Calu3 (cell line): Measurements from ENCODE around the gene RAP2A. TPM values are rescaled to one million over a fixed set of nuclear protein-coding genes. Genes with fewer than 3 reads are reported as not detected.

Experiments
- BruUV-seq: library from RNA; stranded (reverse); fragments of 400-500 nt; replicated peaks from 2 replicates; lab custom pipeline; 2021; lab: Mats Ljungman, UMichigan
- CTCF ChIA-PET: fragments of 300-600 bp; sonication (Branson Sonifier 250); formaldehyde crosslinking; loops from one replicate; lab custom pipeline; 2022; ENCODE audit warnings: antibody characterized with exemption; lab: Charles Lee
- DNase-seq: peaks from one replicate; pipeline ENCODE4 v3.0.0; 2022
- H3K27ac Mint-ChIP-seq: one replicate; pipeline ENCODE4 v1.8.0; 2022; ENCODE audit warnings: mixed read lengths; ENCODE audit not compliant: unreplicated experiment
- H3K27me3 Mint-ChIP-seq: one replicate; pipeline ENCODE4 v1.8.0; 2022; ENCODE audit warnings: mixed read lengths; ENCODE audit not compliant: unreplicated experiment
- H3K36me3 Mint-ChIP-seq: one replicate; pipeline ENCODE4 v1.8.0; 2022; ENCODE audit warnings: mild to moderate bottlenecking, moderate library complexity, mixed read lengths; ENCODE audit not compliant: insufficient read depth, unreplicated experiment
- H3K4me1 Mint-ChIP-seq: one replicate; pipeline ENCODE4 v1.8.0; 2022; ENCODE audit warnings: mild to moderate bottlenecking, low read depth, mixed read lengths; ENCODE audit not compliant: unreplicated experiment
- H3K4me3 Mint-ChIP-seq: one replicate; pipeline ENCODE4 v1.8.0; 2022; ENCODE audit warnings: mild to moderate bottlenecking, low read depth, moderate library complexity, mixed read lengths; ENCODE audit not compliant: unreplicated experiment
- H3K9me3 Mint-ChIP-seq: one replicate; pipeline ENCODE4 v1.8.0; 2022; ENCODE audit warnings: low read depth, mixed read lengths; ENCODE audit not compliant: unreplicated experiment
- intact Hi-C: fragments of 100-400 bp; cut with micrococcal nuclease; formaldehyde crosslinking; loops from one replicate; pipeline ENCODE4 v1.10.0; 2022; ENCODE audit not compliant: unreplicated experiment
- total RNA-seq: library from RNA; stranded (reverse); gene quantifications from 2 replicates; pipeline ENCODE4 v1.2.3, GENCODE V29; 2022
- TF ChIP-seq, protein P1 (sequence below): fragments of 200-600 bp; IDR thresholded peaks from one replicate; pipeline ENCODE4 v1.8.0; 2022; ENCODE audit warnings: antibody characterized with exemption; ENCODE audit not compliant: unreplicated experiment

Gene RAP2A
- total RNA-seq, 1 experiment from 2014 or later, result 7.7 TPM

DNA sequence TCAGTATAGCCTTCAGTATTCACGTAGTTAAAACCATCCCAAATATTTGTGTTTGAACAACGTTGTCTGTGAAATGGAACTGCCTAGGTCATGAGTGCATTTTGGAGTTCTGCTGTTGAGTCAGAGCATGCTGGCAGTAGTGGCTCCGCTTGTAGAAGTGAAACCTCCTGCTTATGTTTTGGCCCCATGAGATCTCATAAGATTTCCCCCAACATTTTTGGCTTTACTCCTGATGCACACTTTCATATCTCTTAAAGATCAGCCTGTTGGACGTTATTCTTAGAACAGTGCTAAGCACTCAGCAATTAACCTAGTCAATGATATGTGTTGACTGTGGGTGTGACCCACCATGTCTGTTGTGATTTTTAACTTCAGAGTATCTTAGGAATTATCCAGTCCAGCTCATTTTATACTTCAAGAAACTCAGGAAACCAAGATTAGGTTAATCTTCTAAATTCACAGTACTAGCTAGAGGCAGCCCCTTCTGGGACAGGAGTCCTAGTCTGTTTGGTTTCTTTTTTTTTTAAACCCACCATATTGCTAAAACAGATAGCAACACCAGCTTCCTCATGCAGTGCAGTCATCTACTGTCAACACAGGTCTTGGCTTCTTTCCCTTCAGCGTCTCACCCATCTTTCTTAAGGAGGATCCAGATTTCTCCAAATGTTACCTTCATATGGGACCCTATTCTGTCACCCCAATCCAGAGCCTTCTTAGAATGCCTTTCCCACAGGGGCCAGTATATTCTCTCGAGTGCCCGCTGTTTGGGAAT is 26.2 kb downstream of the RAP2A start:
- Mint-ChIP-seq H3K9me3 (no peaks in the 10 kb centered on the region), H3K4me1 (no peaks in the 10 kb centered on the region), H3K27me3 (no peaks in the 10 kb centered on the region), H3K36me3 (no peaks in the 10 kb centered on the region), H3K27ac (no peak overlapping the region), H3K4me3 (no peak overlapping the region)
- BruUV-seq, result no TSS peak
- CTCF ChIA-PET, result no interaction called here
- intact Hi-C loops, result no loop called here
- TF ChIP-seq, protein P1, sequence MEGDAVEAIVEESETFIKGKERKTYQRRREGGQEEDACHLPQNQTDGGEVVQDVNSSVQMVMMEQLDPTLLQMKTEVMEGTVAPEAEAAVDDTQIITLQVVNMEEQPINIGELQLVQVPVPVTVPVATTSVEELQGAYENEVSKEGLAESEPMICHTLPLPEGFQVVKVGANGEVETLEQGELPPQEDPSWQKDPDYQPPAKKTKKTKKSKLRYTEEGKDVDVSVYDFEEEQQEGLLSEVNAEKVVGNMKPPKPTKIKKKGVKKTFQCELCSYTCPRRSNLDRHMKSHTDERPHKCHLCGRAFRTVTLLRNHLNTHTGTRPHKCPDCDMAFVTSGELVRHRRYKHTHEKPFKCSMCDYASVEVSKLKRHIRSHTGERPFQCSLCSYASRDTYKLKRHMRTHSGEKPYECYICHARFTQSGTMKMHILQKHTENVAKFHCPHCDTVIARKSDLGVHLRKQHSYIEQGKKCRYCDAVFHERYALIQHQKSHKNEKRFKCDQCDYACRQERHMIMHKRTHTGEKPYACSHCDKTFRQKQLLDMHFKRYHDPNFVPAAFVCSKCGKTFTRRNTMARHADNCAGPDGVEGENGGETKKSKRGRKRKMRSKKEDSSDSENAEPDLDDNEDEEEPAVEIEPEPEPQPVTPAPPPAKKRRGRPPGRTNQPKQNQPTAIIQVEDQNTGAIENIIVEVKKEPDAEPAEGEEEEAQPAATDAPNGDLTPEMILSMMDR, result no peak
- no peak for DNase-seq

DNA sequence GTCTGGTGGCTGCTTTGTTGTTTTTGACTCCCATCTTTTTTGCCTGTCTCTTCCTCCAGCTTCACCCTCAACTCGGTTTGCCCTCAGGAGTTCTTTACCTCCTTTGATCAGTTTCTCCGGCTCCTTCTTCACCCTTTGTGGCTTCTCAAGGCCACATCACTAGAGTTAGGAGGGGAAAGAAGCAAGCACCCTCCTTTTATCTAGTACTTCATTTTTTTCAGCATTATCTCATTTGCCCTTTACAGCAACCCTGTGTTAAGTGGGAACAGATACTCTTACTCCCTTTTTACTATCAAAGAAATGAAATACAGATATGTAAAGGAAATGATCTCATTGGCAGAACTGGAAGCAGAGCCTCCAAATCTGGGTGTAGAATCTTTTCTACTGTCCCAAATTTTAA is 26.9 kb downstream of the RAP2A start:
- CTCF ChIA-PET, result no interaction called here
- TF ChIP-seq, protein P1, result no peak
- no TSS peak for BruUV-seq
- intact Hi-C loops, result no loop called here
- Mint-ChIP-seq H3K4me1 (no peaks in the 10 kb centered on the region), H3K9me3 (no peaks in the 10 kb centered on the region), H3K27ac (no peak overlapping the region), H3K36me3 (no peaks in the 10 kb centered on the region), H3K27me3 (no peaks in the 10 kb centered on the region), H3K4me3 (no peak overlapping the region)
- DNase-seq, result no peak

DNA sequence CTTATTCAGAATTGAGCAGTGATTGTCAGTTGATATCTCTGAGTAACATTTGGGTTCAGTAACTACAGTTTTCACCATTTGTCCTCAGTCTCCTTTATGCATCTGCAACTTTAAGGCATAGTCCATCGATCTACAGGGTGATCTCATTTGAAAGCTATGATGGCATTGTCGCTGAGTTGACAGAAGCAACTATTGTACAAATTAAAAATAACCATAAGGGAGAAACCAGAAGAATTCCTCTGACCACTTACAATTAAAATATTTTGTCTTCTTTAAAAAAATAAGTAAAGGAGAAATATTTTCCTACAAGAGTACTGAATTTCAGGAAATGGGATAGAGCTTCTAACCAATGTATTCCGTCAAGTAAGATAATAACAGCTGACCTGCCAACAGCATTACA is 30.6 kb downstream of the RAP2A start:
- TF ChIP-seq, protein P1, result no peak
- Mint-ChIP-seq H3K4me1 (no peaks in the 10 kb centered on the region), H3K27ac (no peak overlapping the region), H3K27me3 (no peaks in the 10 kb centered on the region), H3K36me3 (no peaks in the 10 kb centered on the region), H3K9me3 (no peaks in the 10 kb centered on the region), H3K4me3 (no peak overlapping the region)
- intact Hi-C loops, result no loop called here
- no peak for DNase-seq
- CTCF ChIA-PET, result no interaction called here
- BruUV-seq, result no TSS peak

DNA sequence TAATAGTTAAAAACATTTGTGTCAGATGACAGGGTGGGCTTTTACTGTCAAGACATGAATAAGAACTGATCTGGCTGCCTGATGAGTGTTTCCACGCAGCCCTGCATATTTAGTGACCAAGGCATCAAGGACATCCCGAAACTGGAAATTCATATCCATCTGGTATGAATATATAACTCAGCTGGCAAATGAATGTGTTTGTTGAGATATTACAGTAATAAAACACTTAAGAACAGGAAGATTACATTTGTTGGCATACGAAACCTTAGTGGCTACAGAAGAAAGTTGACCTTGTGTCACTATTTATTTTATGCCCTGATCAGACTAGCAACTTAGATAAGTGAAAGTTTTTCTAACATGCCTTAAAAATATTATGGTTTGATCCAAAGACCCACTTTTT is 32.8 kb downstream of the RAP2A start:
- no TSS peak for BruUV-seq
- no peaks in the 10 kb centered on the region for H3K27me3 Mint-ChIP-seq
- intact Hi-C loops, result no loop called here
- H3K27ac Mint-ChIP-seq, result no peak overlapping the region
- TF ChIP-seq, protein P1, result no peak
- H3K4me3 Mint-ChIP-seq, result no peak overlapping the region
- no peak for DNase-seq
- H3K4me1 Mint-ChIP-seq, result no peaks in the 10 kb centered on the region
- no peaks in the 10 kb centered on the region for H3K9me3 Mint-ChIP-seq
- CTCF ChIA-PET, result no interaction called here
- H3K36me3 Mint-ChIP-seq, result no peaks in the 10 kb centered on the region
